HEK293 (cell line): Measurements from ENCODE around the gene GALR2.
"Not testable (repeated sequence)": the region's sequence is repeated elsewhere in the genome, so short reads cannot be mapped to it uniquely, and the experiment has no call there.

Source experiments
- YY1 ChIP-seq: fragments of 450-650 bp; formaldehyde crosslinking; IDR thresholded peaks from 2 replicates; pipeline ENCODE4 v1.5.1; 2018; ENCODE audit warnings: missing biosample characterization, missing genetic modification characterization
- ZBTB1 ChIP-seq: fragments of 450-650 bp; formaldehyde crosslinking; IDR thresholded peaks from 2 replicates; pipeline ENCODE4 v1.5.1; 2016; ENCODE audit warnings: missing biosample characterization, missing genetic modification characterization
- ZFP41 ChIP-seq: fragments of 450-650 bp; formaldehyde crosslinking; IDR thresholded peaks from 2 replicates; pipeline ENCODE4 v1.5.1; 2016; ENCODE audit warnings: missing biosample characterization, missing genetic modification characterization, borderline replicate concordance
- ZNF114 ChIP-seq: fragments of 450-650 bp; formaldehyde crosslinking; IDR thresholded peaks from 2 replicates; pipeline ENCODE4 v1.5.0; 2017; ENCODE audit warnings: missing biosample characterization, missing genetic modification characterization
- ZNF16 ChIP-seq: fragments of 450-650 bp; formaldehyde crosslinking; IDR thresholded peaks from 2 replicates; pipeline ENCODE4 v1.5.1; 2016; ENCODE audit warnings: low read depth, missing biosample characterization, missing genetic modification characterization
- ZNF19 ChIP-seq: fragments of 450-650 bp; formaldehyde crosslinking; IDR thresholded peaks from 2 replicates; pipeline ENCODE4; 2016; ENCODE audit warnings: missing biosample characterization, missing genetic modification characterization, low read depth
- ZNF24 ChIP-seq: fragments of 450-650 bp; formaldehyde crosslinking; IDR thresholded peaks from 2 replicates; pipeline ENCODE4 v1.5.1; 2016; ENCODE audit warnings: missing biosample characterization, missing genetic modification characterization
- TF ChIP-seq, protein P1 (sequence below): fragments of 450-650 bp; formaldehyde crosslinking; IDR thresholded peaks from 2 replicates; pipeline ENCODE4 v1.5.1; 2016; ENCODE audit warnings: missing biosample characterization, missing genetic modification characterization
- TF ChIP-seq, protein P2 (sequence below): fragments of 450-650 bp; formaldehyde crosslinking; IDR thresholded peaks from 2 replicates; pipeline ENCODE4 v1.5.1; 2016; ENCODE audit warnings: missing biosample characterization, missing genetic modification characterization
- TF ChIP-seq, protein P3 (sequence below): fragments of 450-650 bp; formaldehyde crosslinking; optimal IDR thresholded peaks from 2 replicates; pipeline ENCODE3; 2016; ENCODE audit warnings: missing biosample characterization, mild to moderate bottlenecking, missing genetic modification characterization
- TF ChIP-seq, protein P4 (sequence below): fragments of 450-650 bp; IDR thresholded peaks from 2 replicates; pipeline ENCODE4 v1.5.1; 2018; ENCODE audit warnings: missing biosample characterization, mild to moderate bottlenecking, missing genetic modification characterization
- TF ChIP-seq, protein P5 (sequence below): sonication (generic); formaldehyde crosslinking; IDR thresholded peaks from 2 replicates; pipeline ENCODE4 v1.8.1; 2022; ENCODE audit warnings: mild to moderate bottlenecking, moderate library complexity, missing genetic modification reagents

DNA sequence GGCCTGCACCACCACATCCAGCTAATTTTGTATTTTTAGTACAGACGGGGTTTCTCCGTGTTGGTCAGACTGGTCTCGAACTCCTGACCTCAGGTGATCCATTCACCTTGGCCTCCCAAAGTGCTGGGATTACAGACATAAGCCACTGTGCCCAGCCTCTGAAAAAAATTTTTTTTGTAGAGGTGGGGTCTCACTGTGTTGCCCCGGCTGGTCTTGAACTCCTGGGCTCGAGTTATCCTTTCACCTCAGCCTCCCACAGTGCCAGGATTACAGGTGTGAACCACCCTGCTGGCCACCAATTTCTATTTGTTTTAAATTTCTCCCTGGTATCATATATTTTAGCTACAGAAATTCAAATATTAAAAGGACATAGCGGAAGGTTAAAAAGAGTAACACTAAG is 16.3 kb upstream of the GALR2 start:
- TF ChIP-seq, protein P1, sequence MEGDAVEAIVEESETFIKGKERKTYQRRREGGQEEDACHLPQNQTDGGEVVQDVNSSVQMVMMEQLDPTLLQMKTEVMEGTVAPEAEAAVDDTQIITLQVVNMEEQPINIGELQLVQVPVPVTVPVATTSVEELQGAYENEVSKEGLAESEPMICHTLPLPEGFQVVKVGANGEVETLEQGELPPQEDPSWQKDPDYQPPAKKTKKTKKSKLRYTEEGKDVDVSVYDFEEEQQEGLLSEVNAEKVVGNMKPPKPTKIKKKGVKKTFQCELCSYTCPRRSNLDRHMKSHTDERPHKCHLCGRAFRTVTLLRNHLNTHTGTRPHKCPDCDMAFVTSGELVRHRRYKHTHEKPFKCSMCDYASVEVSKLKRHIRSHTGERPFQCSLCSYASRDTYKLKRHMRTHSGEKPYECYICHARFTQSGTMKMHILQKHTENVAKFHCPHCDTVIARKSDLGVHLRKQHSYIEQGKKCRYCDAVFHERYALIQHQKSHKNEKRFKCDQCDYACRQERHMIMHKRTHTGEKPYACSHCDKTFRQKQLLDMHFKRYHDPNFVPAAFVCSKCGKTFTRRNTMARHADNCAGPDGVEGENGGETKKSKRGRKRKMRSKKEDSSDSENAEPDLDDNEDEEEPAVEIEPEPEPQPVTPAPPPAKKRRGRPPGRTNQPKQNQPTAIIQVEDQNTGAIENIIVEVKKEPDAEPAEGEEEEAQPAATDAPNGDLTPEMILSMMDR (tag by site-specific recombination) = not testable (repeated sequence)
- TF ChIP-seq, protein P2, sequence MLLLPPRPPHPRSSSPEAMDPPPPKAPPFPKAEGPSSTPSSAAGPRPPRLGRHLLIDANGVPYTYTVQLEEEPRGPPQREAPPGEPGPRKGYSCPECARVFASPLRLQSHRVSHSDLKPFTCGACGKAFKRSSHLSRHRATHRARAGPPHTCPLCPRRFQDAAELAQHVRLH (tag by site-specific recombination) = not testable (repeated sequence)
- TF ChIP-seq, protein P3, sequence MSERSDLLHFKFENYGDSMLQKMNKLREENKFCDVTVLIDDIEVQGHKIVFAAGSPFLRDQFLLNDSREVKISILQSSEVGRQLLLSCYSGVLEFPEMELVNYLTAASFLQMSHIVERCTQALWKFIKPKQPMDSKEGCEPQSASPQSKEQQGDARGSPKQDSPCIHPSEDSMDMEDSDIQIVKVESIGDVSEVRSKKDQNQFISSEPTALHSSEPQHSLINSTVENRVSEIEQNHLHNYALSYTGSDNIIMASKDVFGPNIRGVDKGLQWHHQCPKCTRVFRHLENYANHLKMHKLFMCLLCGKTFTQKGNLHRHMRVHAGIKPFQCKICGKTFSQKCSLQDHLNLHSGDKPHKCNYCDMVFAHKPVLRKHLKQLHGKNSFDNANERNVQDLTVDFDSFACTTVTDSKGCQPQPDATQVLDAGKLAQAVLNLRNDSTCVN = not testable (repeated sequence)
- TF ChIP-seq, protein P4, sequence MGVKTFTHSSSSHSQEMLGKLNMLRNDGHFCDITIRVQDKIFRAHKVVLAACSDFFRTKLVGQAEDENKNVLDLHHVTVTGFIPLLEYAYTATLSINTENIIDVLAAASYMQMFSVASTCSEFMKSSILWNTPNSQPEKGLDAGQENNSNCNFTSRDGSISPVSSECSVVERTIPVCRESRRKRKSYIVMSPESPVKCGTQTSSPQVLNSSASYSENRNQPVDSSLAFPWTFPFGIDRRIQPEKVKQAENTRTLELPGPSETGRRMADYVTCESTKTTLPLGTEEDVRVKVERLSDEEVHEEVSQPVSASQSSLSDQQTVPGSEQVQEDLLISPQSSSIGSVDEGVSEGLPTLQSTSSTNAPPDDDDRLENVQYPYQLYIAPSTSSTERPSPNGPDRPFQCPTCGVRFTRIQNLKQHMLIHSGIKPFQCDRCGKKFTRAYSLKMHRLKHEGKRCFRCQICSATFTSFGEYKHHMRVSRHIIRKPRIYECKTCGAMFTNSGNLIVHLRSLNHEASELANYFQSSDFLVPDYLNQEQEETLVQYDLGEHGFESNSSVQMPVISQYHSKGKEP (tag by site-specific recombination) = not testable (repeated sequence)
- not testable (repeated sequence) for TF ChIP-seq YY1 (tag by site-specific recombination); ZNF16 (tag by site-specific recombination); ZNF24 (tag by site-specific recombination); ZNF114; ZFP41; ZNF19 (tag by site-specific recombination); ZBTB1 (tag by site-specific recombination)
- TF ChIP-seq, protein P5, sequence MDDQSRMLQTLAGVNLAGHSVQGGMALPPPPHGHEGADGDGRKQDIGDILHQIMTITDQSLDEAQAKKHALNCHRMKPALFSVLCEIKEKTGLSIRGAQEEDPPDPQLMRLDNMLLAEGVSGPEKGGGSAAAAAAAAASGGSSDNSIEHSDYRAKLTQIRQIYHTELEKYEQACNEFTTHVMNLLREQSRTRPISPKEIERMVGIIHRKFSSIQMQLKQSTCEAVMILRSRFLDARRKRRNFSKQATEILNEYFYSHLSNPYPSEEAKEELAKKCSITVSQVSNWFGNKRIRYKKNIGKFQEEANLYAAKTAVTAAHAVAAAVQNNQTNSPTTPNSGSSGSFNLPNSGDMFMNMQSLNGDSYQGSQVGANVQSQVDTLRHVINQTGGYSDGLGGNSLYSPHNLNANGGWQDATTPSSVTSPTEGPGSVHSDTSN (CRISPR knock-in tag) = not testable (repeated sequence)
